Neutrophil (primary cell): ENCODE measurements around the gene MEN1.
"Not testable (repeated sequence)": the region's sequence is repeated elsewhere in the genome, so short reads cannot be mapped to it uniquely, and the experiment has no call there.

Experiments
- H3K27ac ChIP-seq: fragments of 200-600 bp; sonication (generic); 2 replicates; pipeline ENCODE4 v1.5.1; 2016; ENCODE audit warnings: mild to moderate bottlenecking, moderate library complexity
- H3K27me3 ChIP-seq: fragments of 200-600 bp; sonication (generic); 2 replicates; pipeline ENCODE4 v1.6.0; 2016; ENCODE audit warnings: mild to moderate bottlenecking
- H3K36me3 ChIP-seq: fragments of 200-600 bp; sonication (generic); 2 replicates; pipeline ENCODE4 v1.5.1; 2017
- H3K4me1 ChIP-seq, 2 experiments: fragments of 200-600 bp in 1 of 2; sonication (generic) in 1 of 2; 1 replicate in 1 of 2; 2 replicates in 1 of 2; pipeline versions ENCODE4 v1.5.1 to v1.6.1; 2013 to 2016; ENCODE audit warnings: low read depth in 1 of 2, low read length in 1 of 2, mild to moderate bottlenecking in 1 of 2, moderate library complexity in 1 of 2; ENCODE audit not compliant: control insufficient read depth in 1 of 2, insufficient read depth in 1 of 2
- H3K4me3 ChIP-seq, 2 experiments: fragments of 200-600 bp in 1 of 2; sonication (generic) in 1 of 2; 1 replicate in 1 of 2; 2 replicates in 1 of 2; pipeline ENCODE4 v1.5.1; 2013 to 2016; ENCODE audit warnings: low read depth in 1 of 2, low read length in 1 of 2, mild to moderate bottlenecking in 1 of 2, moderate library complexity in 1 of 2
- H3K9me3 ChIP-seq: fragments of 200-600 bp; sonication (generic); 2 replicates; pipeline ENCODE4 v1.5.1; 2016
- TF ChIP-seq, protein P1 (sequence below): fragments of 200-600 bp; sonication (generic); IDR thresholded peaks from 2 replicates; pipeline ENCODE4 v1.5.1; 2016; ENCODE audit warnings: antibody characterized with exemption

Gene MEN1

DNA sequence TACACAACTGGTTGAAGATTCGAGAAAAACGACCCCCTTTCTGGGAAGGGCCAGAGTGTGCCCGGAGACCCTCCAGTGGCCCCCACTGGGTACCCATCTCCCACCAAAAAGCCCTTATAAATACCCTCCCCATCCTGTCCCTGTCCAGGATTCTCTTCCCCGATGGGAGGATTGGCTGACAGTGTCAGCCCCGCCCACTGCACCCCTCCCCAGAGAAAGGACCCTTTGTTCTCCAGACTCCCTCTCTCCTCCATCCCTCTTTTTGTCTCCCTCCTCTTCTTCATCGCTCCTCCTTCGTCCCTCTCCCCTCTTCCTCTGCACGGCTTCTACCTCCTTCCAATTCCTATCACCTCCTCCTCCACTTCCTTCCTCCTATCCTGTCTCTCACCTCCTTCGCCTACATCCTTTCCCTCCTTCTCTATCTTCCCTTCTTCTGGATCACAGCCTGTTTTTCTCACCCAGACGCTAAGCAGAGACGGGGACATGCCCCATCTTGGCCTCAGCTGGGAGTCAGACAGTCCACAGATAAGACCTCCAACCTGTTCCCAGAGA, 13.3 kb upstream of the MEN1 start:
- Histone ChIP-seq H3K4me3 (no peak overlapping the region), H3K27ac (no peak overlapping the region), H3K27me3 (no peaks in the 10 kb centered on the region), H3K9me3 (no peaks in the 10 kb centered on the region), H3K4me1 (no peaks in the 10 kb centered on the region), H3K36me3 (no peaks in the 10 kb centered on the region)
- TF ChIP-seq, protein P1, sequence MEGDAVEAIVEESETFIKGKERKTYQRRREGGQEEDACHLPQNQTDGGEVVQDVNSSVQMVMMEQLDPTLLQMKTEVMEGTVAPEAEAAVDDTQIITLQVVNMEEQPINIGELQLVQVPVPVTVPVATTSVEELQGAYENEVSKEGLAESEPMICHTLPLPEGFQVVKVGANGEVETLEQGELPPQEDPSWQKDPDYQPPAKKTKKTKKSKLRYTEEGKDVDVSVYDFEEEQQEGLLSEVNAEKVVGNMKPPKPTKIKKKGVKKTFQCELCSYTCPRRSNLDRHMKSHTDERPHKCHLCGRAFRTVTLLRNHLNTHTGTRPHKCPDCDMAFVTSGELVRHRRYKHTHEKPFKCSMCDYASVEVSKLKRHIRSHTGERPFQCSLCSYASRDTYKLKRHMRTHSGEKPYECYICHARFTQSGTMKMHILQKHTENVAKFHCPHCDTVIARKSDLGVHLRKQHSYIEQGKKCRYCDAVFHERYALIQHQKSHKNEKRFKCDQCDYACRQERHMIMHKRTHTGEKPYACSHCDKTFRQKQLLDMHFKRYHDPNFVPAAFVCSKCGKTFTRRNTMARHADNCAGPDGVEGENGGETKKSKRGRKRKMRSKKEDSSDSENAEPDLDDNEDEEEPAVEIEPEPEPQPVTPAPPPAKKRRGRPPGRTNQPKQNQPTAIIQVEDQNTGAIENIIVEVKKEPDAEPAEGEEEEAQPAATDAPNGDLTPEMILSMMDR = no peak

DNA sequence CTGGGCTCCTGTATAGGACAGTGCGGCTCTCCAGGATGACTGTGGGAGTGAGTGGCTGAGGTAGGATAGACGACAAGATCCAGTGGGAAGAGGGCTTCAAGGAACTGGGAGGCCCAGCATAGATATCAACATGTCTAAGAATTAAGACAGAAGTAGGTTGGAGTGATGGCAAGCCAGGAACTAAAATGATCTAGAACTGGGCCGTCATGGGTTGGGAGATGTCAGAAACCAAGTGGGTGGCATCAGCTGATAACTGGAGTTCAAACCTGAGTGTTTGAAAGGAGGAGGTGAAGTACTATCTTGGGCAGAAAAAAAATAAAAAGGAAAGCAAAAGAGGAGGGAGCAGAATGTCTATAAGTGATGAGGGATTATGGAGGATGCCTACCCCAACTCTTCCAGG, 7.1 kb upstream of the MEN1 start:
- Histone ChIP-seq H3K27ac (no peak overlapping the region), H3K9me3 (no peaks in the 10 kb centered on the region), H3K36me3 (no peaks in the 10 kb centered on the region), H3K27me3 (no peaks in the 10 kb centered on the region), H3K4me1 (no peaks in the 10 kb centered on the region), H3K4me3 (no peak overlapping the region)
- TF ChIP-seq, protein P1 = no peak

DNA sequence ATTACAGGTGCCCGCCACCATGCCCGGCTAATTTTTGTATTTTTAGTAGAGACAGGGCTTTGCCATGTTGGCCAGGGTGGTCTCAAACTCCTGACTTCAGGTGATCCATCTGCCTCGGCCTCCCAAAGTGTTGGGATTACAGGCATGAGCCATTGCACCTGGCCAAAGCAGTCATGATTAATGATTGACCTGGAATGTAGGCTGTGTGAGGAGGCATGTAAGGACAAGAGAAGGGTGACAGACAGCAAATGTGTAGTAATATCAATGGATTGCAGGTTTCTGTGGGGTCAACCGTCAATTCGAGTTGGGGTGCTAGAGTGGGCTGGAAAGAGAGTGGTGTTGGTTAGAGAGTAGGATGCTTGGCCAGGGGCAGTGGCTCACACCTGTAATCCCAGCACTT, 5.1 kb upstream of the MEN1 start:
- H3K9me3 ChIP-seq, H3K27me3 ChIP-seq, H3K36me3 ChIP-seq, H3K4me1 ChIP-seq, H3K4me3 ChIP-seq, H3K27ac ChIP-seq: not testable (repeated sequence)

DNA sequence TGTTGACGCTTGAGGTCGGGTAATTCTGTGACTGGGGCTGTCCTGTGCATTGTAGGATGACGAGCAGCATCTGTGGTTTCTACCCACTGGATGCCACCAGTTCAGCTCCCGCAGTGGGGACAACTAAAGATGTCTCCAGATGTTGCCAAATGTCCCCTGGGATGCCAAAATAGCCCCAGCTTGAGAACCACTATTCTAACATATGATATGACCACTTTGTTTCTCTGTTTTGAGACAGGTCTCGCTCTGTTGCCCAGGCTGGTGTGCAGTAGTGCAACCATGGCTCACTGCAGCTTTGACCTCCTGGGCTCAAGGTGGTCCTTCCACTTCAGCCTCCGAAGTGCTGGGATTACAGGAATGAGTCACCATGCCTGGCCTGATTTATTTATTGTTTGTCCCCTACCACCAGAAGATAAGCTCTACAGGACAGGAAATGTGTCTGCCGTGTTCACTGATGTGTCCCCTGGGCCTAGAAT, 4.4 kb upstream of the MEN1 start:
- H3K27ac ChIP-seq = no peak overlapping the region
- no peak overlapping the region for H3K4me3 ChIP-seq
- no peaks in the 10 kb centered on the region for H3K9me3 ChIP-seq
- peaks cover 5 to 8% of the 10 kb centered on the region in 2 experiments for H3K4me1 ChIP-seq
- no peaks in the 10 kb centered on the region for H3K27me3 ChIP-seq
- no peaks in the 10 kb centered on the region for H3K36me3 ChIP-seq
- TF ChIP-seq, protein P1 = no peak

DNA sequence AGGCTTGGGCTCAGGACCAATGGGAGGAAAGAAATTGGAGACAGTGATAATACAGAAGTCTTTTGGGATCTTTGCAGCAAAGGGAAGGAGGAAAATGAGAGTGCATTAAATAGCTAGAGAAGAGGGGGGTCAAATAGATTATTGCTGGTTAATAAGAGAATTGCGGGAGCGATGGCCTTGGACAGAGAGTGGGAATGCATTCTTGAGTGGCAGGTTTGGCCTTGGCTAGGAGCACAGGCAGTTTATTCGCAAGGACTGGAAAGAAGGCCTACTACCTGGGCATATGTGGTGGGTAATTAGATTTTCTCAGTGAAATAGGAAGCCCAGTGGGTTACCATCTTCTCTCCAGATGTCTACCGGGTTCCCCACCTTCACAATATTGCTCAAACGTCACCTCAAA, 3.5 kb upstream of the MEN1 start:
- Histone ChIP-seq H3K36me3 (no peaks in the 10 kb centered on the region), H3K9me3 (no peaks in the 10 kb centered on the region), H3K27ac (no peak overlapping the region), H3K27me3 (no peaks in the 10 kb centered on the region), H3K4me1 (peaks cover 14% of the 10 kb centered on the region in 2 experiments), H3K4me3 (no peak overlapping the region)
- TF ChIP-seq, protein P1 = no peak

DNA sequence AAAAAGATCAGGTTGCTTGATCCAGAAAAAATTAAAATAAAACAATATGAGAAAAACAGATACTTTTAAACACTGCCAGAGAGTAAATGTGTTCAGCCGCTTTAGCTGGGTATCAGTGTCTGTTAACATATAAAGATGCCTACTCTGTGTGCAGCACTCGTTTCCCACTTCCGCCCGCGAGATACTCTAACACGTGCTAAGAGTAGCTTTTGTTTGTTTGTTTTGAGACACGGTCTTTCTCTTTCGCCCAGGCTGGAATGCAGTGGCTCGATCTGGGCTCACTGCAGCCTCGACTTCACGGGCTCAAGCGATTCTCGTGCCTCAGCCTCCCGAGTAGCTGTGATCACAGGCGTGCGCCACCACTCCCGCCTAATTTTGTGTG, 531 bp upstream of the MEN1 start:
- Histone ChIP-seq H3K36me3 (no peaks in the 10 kb centered on the region), H3K27me3 (no peaks in the 10 kb centered on the region), H3K4me3 (peak overlapping the region; percentile 65 to 79), H3K27ac (no peak overlapping the region), H3K4me1 (peaks cover 14% of the 10 kb centered on the region in 2 experiments), H3K9me3 (no peaks in the 10 kb centered on the region)
- TF ChIP-seq, protein P1 = no peak
